Measurements from ENCODE around the gene MT1F. TPM values are rescaled to one million over a fixed set of nuclear protein-coding genes. Genes with fewer than 3 reads are reported as not detected.

The MT1F gene
- total RNA-seq, 1 donor = 3.3 TPM

DNA sequence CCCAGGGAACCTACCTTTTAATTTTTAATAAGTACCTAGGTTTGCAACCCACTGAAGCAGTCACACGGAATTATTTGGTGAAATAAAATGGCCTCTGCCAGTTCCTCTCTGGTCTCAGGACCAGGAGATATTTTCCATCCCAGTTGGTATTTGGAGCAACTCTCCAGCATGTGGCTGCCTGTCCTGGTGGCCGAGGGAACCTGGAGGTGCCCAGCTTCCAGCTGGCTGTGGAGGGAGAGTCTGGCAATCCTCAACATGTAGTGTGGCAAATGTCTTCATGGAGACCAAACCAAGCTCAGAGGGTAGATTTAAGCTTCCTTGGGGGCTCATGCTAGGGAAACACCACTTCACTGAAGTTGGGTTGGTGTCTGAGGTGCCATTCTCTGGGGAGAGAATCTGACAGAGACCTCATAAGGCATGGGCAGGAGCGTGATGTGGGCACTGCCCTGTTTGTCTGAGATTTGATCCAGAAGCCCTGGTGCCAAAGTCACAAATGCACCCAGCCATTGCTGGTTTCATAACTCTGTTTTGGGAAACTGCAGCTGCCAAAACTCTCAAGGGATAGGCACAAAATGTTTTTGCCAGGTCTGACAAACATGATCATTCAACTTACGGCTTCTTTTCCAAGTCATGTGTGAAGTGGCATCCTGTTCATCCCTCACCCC lies 27.3 kb downstream of the MT1F start:
- H3K79me2 ChIP-seq (ENCODE audit: insufficient read depth, low read length) = no peaks in the 10 kb centered on the region
- no peak overlapping the region for H3K27ac ChIP-seq (ENCODE audit: low read depth, low read length)
- TF ChIP-seq, protein P1, sequence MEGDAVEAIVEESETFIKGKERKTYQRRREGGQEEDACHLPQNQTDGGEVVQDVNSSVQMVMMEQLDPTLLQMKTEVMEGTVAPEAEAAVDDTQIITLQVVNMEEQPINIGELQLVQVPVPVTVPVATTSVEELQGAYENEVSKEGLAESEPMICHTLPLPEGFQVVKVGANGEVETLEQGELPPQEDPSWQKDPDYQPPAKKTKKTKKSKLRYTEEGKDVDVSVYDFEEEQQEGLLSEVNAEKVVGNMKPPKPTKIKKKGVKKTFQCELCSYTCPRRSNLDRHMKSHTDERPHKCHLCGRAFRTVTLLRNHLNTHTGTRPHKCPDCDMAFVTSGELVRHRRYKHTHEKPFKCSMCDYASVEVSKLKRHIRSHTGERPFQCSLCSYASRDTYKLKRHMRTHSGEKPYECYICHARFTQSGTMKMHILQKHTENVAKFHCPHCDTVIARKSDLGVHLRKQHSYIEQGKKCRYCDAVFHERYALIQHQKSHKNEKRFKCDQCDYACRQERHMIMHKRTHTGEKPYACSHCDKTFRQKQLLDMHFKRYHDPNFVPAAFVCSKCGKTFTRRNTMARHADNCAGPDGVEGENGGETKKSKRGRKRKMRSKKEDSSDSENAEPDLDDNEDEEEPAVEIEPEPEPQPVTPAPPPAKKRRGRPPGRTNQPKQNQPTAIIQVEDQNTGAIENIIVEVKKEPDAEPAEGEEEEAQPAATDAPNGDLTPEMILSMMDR (IDR thresholded peaks at IDR 0.05; ENCODE audit: extremely low read depth, low read depth, low read length) = no peak
- no peak overlapping the region for H2AFZ ChIP-seq (ENCODE audit: low read length)
- no peaks in the 10 kb centered on the region for H4K20me1 ChIP-seq (ENCODE audit: insufficient read depth, low read length)
- no peak overlapping the region for H3K4me3 ChIP-seq (ENCODE audit: insufficient read depth, low read length)
- peaks cover 14% of the 10 kb centered on the region for H3K4me1 ChIP-seq (ENCODE audit: insufficient read depth, low read length)
- H3K4me2 ChIP-seq (ENCODE audit: insufficient read depth, low read length) = no peak overlapping the region
- no peaks in the 10 kb centered on the region for H3K36me3 ChIP-seq (ENCODE audit: insufficient read depth, low read length)
- no peaks in the 10 kb centered on the region for H3K27me3 ChIP-seq (ENCODE audit: insufficient read depth, low read length)
- no peak for DNase-seq (ENCODE audit: insufficient read length, low spot score, missing footprints)
- no peaks in the 10 kb centered on the region for H3K9me3 ChIP-seq (ENCODE audit: low read depth, low read length)

DNA sequence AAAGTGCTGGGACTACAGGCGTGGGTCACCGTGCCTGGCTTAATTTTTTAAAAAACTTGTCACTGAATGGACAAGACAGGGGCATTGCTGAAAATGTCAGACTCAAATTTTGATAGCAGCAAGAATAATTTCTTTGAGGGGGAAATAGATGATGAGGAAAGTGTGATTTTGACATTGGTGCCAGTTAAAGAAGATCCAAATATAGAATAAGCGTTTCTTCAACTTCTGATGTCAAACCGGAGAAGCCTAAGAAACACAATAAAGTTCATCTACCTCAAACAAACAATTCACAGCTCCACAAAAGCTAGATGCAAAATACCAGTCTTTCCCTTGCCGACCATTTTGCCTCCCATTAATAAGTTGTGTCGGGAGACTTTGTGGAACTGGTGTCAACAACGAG lies 29.0 kb downstream of the MT1F start:
- Histone ChIP-seq H3K4me2 (ENCODE audit: insufficient read depth, low read length) (no peak overlapping the region), H3K27ac (ENCODE audit: low read depth, low read length) (no peak overlapping the region), H3K9me3 (ENCODE audit: low read depth, low read length) (no peaks in the 10 kb centered on the region), H3K79me2 (ENCODE audit: insufficient read depth, low read length) (no peaks in the 10 kb centered on the region), H4K20me1 (ENCODE audit: insufficient read depth, low read length) (no peaks in the 10 kb centered on the region), H2AFZ (ENCODE audit: low read length) (no peak overlapping the region), H3K36me3 (ENCODE audit: insufficient read depth, low read length) (no peaks in the 10 kb centered on the region), H3K27me3 (ENCODE audit: insufficient read depth, low read length) (no peaks in the 10 kb centered on the region), H3K4me1 (ENCODE audit: insufficient read depth, low read length) (peaks cover 14% of the 10 kb centered on the region), H3K4me3 (ENCODE audit: insufficient read depth, low read length) (no peak overlapping the region)
- DNase-seq (ENCODE audit: insufficient read length, low spot score, missing footprints) = no peak
- TF ChIP-seq, protein P1 (IDR thresholded peaks at IDR 0.05; ENCODE audit: extremely low read depth, low read depth, low read length) = no peak

DNA sequence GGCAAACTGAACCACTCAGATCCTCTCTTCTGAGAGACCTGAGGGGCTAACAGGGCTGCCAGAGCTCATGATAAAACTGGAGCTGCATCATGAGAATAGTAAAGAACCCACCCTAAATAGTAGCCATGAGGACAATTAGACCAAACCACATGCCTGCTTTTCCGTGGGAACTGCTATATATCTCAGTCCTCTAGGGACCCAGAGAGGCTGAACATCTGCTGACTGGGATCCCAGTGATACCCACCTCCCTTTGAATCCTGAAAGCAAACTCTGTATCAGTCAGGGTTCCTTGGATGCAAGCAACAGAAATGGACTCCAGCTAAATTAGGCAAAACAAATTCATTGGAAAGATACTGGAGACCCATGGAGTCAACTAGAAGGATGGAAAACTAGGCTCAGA lies 31.0 kb downstream of the MT1F start:
- Histone ChIP-seq H3K27ac (ENCODE audit: low read depth, low read length) (no peak overlapping the region), H4K20me1 (ENCODE audit: insufficient read depth, low read length) (no peaks in the 10 kb centered on the region), H3K4me3 (ENCODE audit: insufficient read depth, low read length) (no peak overlapping the region), H3K36me3 (ENCODE audit: insufficient read depth, low read length) (no peaks in the 10 kb centered on the region), H3K4me1 (ENCODE audit: insufficient read depth, low read length) (peaks cover under 1% of the 10 kb centered on the region), H3K4me2 (ENCODE audit: insufficient read depth, low read length) (no peak overlapping the region), H3K79me2 (ENCODE audit: insufficient read depth, low read length) (no peaks in the 10 kb centered on the region), H3K27me3 (ENCODE audit: insufficient read depth, low read length) (no peaks in the 10 kb centered on the region), H2AFZ (ENCODE audit: low read length) (no peak overlapping the region), H3K9me3 (ENCODE audit: low read depth, low read length) (no peaks in the 10 kb centered on the region)
- TF ChIP-seq, protein P1 (IDR thresholded peaks at IDR 0.05; ENCODE audit: extremely low read depth, low read depth, low read length) = no peak
- DNase-seq (ENCODE audit: insufficient read length, low spot score, missing footprints) = no peak

DNA sequence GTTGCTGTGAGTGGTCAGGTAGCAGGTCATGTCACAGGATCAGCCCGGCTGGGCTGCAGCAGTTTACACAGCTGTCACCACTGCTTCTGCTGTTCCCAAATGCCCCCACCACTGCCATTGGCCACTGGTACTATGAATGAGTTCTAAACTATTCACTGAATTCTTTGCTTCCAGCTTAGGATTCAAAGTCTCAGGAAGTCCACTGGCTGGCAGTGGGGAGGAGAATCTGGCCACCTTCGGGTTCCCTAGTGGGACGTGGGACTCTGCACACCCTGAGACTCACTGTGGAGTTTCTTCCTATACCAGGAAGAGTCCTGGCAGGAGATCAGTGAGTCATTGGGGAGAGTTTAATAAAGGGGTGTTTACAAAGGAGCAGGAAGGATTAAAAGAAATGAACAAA lies 31.4 kb downstream of the MT1F start:
- Histone ChIP-seq H3K9me3 (ENCODE audit: low read depth, low read length) (no peaks in the 10 kb centered on the region), H3K4me1 (ENCODE audit: insufficient read depth, low read length) (no peaks in the 10 kb centered on the region), H3K36me3 (ENCODE audit: insufficient read depth, low read length) (no peaks in the 10 kb centered on the region), H3K27ac (ENCODE audit: low read depth, low read length) (no peak overlapping the region), H3K4me2 (ENCODE audit: insufficient read depth, low read length) (no peak overlapping the region), H3K79me2 (ENCODE audit: insufficient read depth, low read length) (no peaks in the 10 kb centered on the region), H3K4me3 (ENCODE audit: insufficient read depth, low read length) (no peak overlapping the region), H4K20me1 (ENCODE audit: insufficient read depth, low read length) (no peaks in the 10 kb centered on the region), H3K27me3 (ENCODE audit: insufficient read depth, low read length) (no peaks in the 10 kb centered on the region), H2AFZ (ENCODE audit: low read length) (no peak overlapping the region)
- TF ChIP-seq, protein P1 (IDR thresholded peaks at IDR 0.05; ENCODE audit: extremely low read depth, low read depth, low read length) = no peak
- DNase-seq (ENCODE audit: insufficient read length, low spot score, missing footprints) = no peak
